K562 (cell line): ENCODE measurements around the gene AMBRA1. TPM values are rescaled to one million over a fixed set of nuclear protein-coding genes. Genes with fewer than 3 reads are reported as not detected.

Source experiments
- ARID2 ChIP-seq: fragments of 450-650 bp; IDR thresholded peaks from 2 replicates; pipeline ENCODE4 v1.6.1; 2017; ENCODE audit warnings: antibody characterized with exemption, mild to moderate bottlenecking
- CREM ChIP-seq: IDR thresholded peaks from 2 replicates; pipeline ENCODE4 v1.6.1; 2014; ENCODE audit warnings: antibody characterized with exemption, low read depth
- ESRRB ChIP-seq: fragments of 250-450 bp; sonication (Bioruptor Pico); IDR thresholded peaks from 2 replicates; pipeline ENCODE4 v1.5.0; 2020; ENCODE audit warnings: mild to moderate bottlenecking, moderate library complexity, borderline replicate concordance
- GTF2F1 ChIP-seq: IDR thresholded peaks from 2 replicates; pipeline ENCODE4 v1.6.1; 2011; ENCODE audit warnings: low read depth, low read length, improper control_type of control experiment
- MAFK ChIP-seq: IDR thresholded peaks from 2 replicates; pipeline ENCODE4 v1.6.1; 2011; ENCODE audit warnings: low read length, improper control_type of control experiment
- NFATC3 ChIP-seq: fragments of 450-650 bp; IDR thresholded peaks from 2 replicates; pipeline ENCODE4 v1.6.1; 2017; ENCODE audit warnings: mild to moderate bottlenecking
- NONO ChIP-seq, 2 experiments: fragments of 200-400 bp in 1 of 2; fragments of 450-650 bp in 1 of 2; formaldehyde crosslinking in 1 of 2; IDR thresholded peaks; 2 replicates each; pipeline ENCODE4 v1.6.1; 2017; ENCODE audit warnings: low read depth in 2 of 2, mild to moderate bottlenecking in 2 of 2, moderate library complexity in 2 of 2, low read length in 1 of 2
- NR2C2 ChIP-seq, 2 experiments: fragments of 200-800 bp in 1 of 2; sonication (Bioruptor generic) in 1 of 2; sonication (generic) in 1 of 2; formaldehyde crosslinking in 1 of 2; IDR thresholded peaks; 2 replicates each; pipeline versions ENCODE4 v1.6.1 to v1.8.0; 2016 to 2022; ENCODE audit warnings: mild to moderate bottlenecking in 1 of 2, missing compliant biosample characterization in 1 of 2, missing genetic modification characterization in 1 of 2, missing genetic modification reagents in 1 of 2
- POLR2AphosphoS5 ChIP-seq: IDR thresholded peaks from 2 replicates; pipeline ENCODE4 v1.6.1; 2011; ENCODE audit warnings: mild to moderate bottlenecking, low read depth, low read length, moderate library complexity; ENCODE audit not compliant: control insufficient read depth, insufficient read depth
- PPARD ChIP-seq: fragments of 250-450 bp; sonication (Bioruptor Pico); IDR thresholded peaks from 2 replicates; pipeline ENCODE4 v1.8.0; 2022; ENCODE audit warnings: inconsistent platforms, mild to moderate bottlenecking, moderate library complexity
- RAD21 ChIP-seq, 2 experiments: fragments of 250-450 bp in 1 of 2; fragments of 450-650 bp in 1 of 2; sonication (Bioruptor Pico) in 1 of 2; formaldehyde crosslinking in 1 of 2; IDR thresholded peaks in 1 of 2; conservative IDR thresholded peaks in 1 of 2; 2 replicates each; pipeline versions ENCODE4 v1.4.0 to v1.8.0; 2020 to 2022; ENCODE audit warnings: mild to moderate bottlenecking in 2 of 2, moderate library complexity in 1 of 2
- RAD51 ChIP-seq: fragments of 450-650 bp; IDR thresholded peaks from 2 replicates; pipeline ENCODE4 v1.7.1; 2016; ENCODE audit warnings: low read depth, mild to moderate bottlenecking, borderline replicate concordance
- SRSF9 ChIP-seq: fragments of 200-400 bp; formaldehyde crosslinking; IDR thresholded peaks from 2 replicates; pipeline ENCODE4 v1.6.1; 2017; ENCODE audit warnings: low read depth, low read length, borderline replicate concordance
- TBL1XR1 ChIP-seq, 2 experiments: IDR thresholded peaks; 2 replicates each; pipeline ENCODE4 v1.6.1; 2012; ENCODE audit warnings: improper control_type of control experiment in 2 of 2, low read length in 2 of 2, mild to moderate bottlenecking in 1 of 2
- XRCC5 ChIP-seq: fragments of 200-400 bp; formaldehyde crosslinking; IDR thresholded peaks from 2 replicates; pipeline ENCODE4 v1.6.1; 2017; ENCODE audit warnings: low read depth, mild to moderate bottlenecking, low read length
- ZNF408 ChIP-seq: fragments of 250-450 bp; sonication (Bioruptor Pico); IDR thresholded peaks from 2 replicates; pipeline ENCODE4 v1.4.0; 2020; ENCODE audit warnings: low read depth, mild to moderate bottlenecking, moderate library complexity
- polyA plus RNA-seq, 8 experiments: library from polyadenylated mRNA; depleted of rRNA in 4 of 8; stranded (reverse) in 5 of 8; unstranded in 3 of 8; fragments of >200 nt; fragmentation: Nextera tagmentation in 2 of 8; fragmentation: Illumina TruSeq in 1 of 8; extraction: Ambion mirVana in 2 of 8; extraction: Trizol in 1 of 8; gene quantifications; 2 replicates each; pipeline versions ENCODE4 v1.2.1 to v1.2.3, GENCODE V29; 2011 to 2014; ENCODE audit warnings: inconsistent platforms in 1 of 8, missing spikeins in 1 of 8
- total RNA-seq, 7 experiments: library from RNA; depleted of rRNA in 6 of 7; stranded (reverse); fragments of >200 nt in 6 of 7; fragmentation: Illumina TruSeq in 2 of 7; extraction: Trizol in 2 of 7; gene quantifications; 2 replicates each; pipeline versions ENCODE4 v1.2.1 to v1.2.3, GENCODE V29; 2011 to 2021; ENCODE audit warnings: low replicate concordance in 1 of 7
- TF ChIP-seq, protein P1 (sequence below): fragments of 450-650 bp; IDR thresholded peaks from 2 replicates; pipeline ENCODE4 v1.6.1; 2016; ENCODE audit warnings: missing biosample characterization, missing genetic modification characterization
- TF ChIP-seq, protein P2 (sequence below): fragments of 250-450 bp; sonication (Bioruptor Pico); IDR thresholded peaks from 2 replicates; pipeline ENCODE4 v1.8.0; 2022; ENCODE audit warnings: inconsistent platforms
- TF ChIP-seq, protein P3 (sequence below): fragments of 200-800 bp; sonication (Bioruptor generic); IDR thresholded peaks from 2 replicates; pipeline ENCODE4 v1.6.1; 2017; ENCODE audit warnings: missing genetic modification characterization, missing compliant biosample characterization
- TF ChIP-seq, protein P4 (sequence below): IDR thresholded peaks from 2 replicates; pipeline ENCODE4 v1.6.1; 2012; ENCODE audit warnings: low read depth, low read length, improper control_type of control experiment, borderline replicate concordance

The AMBRA1 gene
- total and polyA plus RNA-seq, 9 of the 15 experiments (the other 6 are each of a cell fraction or from before 2014, with no cell fraction given): 0.15 to 24.5 (median 13.0) TPM

DNA sequence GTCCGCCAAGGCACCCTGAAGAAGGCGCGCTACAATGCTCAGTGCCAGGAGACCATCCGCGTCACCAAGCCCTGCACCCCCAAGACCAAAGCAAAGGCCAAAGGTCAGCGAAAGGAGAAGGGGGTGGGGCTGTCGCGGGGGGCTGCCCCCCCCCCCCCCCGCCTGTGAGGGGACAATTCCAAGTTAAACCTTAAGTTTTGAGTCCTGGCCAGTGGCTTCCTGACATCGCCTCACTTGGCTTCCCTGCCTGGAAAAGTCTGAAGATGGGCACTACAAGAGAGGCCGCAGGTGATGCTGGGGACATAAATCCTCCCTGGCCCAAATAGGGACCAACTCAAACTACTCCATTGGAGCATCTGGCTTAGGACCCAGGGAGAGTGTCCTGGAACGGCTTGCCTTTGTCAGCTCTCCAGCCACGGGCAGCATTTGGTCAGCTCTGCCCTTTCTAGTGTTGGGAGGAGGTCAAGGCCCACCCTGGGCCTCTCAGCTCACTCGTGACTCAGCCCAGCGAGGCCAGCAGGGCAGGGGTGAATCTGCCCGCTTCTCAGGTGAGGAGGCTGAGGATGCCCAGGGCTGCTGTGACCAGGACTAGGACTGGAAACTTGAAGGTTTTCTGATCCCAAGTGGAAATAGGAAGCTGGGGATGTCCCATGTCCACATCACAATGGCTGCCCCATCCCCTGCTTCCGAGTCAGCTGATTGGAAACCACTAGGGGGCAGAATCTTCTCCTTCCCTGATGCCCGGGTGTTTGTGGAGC lies 211.0 kb downstream of the AMBRA1 start (continued):
- TF ChIP-seq CREM (0 out of 2 replicates have a peak, but pooled peaks have one; percentile 2), ARID2 (no peak), RAD51 (0 out of 2 replicates have a peak, but pooled peaks have one; percentile 11), ESRRB (no peak), POLR2AphosphoS5 (peak; percentile 25; the same call in 1 of the 2 replicates), TBL1XR1 (IDR thresholded peaks at IDR 0.05; ENCODE audit: low read length in 2 of 2) (no peak), RAD21 (CRISPR knock-in tag; conservative IDR thresholded peaks at IDR 0.05 in 1 of 2, IDR thresholded peaks at IDR 0.05 in 1 of 2) (peak in 1 of 2 experiments; percentile 47; a peak in 3 of 4 replicates), SRSF9 (no peak), NONO (IDR thresholded peaks at IDR 0.05; ENCODE audit: low read depth in 2 of 2, low read length in 1 of 2) (no peak), XRCC5 (0 out of 2 replicates have a peak, but pooled peaks have one; percentile 21), NR2C2 (CRISPR knock-in tag; IDR thresholded peaks at IDR 0.05) (0 out of 2 replicates have a peak, but pooled peaks have one; percentile 66), NR2C2 (tag; IDR thresholded peaks at IDR 0.05) (peak; percentile 72; the same call in 1 of the 2 replicates), ZNF408 (CRISPR knock-in tag) (no peak), PPARD (CRISPR knock-in tag) (no peak), NFATC3 (no peak), GTF2F1 (no peak), MAFK (no peak)
- TF ChIP-seq, protein P1, sequence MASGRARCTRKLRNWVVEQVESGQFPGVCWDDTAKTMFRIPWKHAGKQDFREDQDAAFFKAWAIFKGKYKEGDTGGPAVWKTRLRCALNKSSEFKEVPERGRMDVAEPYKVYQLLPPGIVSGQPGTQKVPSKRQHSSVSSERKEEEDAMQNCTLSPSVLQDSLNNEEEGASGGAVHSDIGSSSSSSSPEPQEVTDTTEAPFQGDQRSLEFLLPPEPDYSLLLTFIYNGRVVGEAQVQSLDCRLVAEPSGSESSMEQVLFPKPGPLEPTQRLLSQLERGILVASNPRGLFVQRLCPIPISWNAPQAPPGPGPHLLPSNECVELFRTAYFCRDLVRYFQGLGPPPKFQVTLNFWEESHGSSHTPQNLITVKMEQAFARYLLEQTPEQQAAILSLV (tag): no peak
- TF ChIP-seq, protein P2, sequence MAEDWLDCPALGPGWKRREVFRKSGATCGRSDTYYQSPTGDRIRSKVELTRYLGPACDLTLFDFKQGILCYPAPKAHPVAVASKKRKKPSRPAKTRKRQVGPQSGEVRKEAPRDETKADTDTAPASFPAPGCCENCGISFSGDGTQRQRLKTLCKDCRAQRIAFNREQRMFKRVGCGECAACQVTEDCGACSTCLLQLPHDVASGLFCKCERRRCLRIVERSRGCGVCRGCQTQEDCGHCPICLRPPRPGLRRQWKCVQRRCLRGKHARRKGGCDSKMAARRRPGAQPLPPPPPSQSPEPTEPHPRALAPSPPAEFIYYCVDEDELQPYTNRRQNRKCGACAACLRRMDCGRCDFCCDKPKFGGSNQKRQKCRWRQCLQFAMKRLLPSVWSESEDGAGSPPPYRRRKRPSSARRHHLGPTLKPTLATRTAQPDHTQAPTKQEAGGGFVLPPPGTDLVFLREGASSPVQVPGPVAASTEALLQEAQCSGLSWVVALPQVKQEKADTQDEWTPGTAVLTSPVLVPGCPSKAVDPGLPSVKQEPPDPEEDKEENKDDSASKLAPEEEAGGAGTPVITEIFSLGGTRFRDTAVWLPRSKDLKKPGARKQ (CRISPR knock-in tag): no peak
- TF ChIP-seq, protein P3, sequence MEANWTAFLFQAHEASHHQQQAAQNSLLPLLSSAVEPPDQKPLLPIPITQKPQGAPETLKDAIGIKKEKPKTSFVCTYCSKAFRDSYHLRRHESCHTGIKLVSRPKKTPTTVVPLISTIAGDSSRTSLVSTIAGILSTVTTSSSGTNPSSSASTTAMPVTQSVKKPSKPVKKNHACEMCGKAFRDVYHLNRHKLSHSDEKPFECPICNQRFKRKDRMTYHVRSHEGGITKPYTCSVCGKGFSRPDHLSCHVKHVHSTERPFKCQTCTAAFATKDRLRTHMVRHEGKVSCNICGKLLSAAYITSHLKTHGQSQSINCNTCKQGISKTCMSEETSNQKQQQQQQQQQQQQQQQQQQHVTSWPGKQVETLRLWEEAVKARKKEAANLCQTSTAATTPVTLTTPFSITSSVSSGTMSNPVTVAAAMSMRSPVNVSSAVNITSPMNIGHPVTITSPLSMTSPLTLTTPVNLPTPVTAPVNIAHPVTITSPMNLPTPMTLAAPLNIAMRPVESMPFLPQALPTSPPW (CRISPR knock-in tag): peak; percentile 63
- TF ChIP-seq, protein P4, sequence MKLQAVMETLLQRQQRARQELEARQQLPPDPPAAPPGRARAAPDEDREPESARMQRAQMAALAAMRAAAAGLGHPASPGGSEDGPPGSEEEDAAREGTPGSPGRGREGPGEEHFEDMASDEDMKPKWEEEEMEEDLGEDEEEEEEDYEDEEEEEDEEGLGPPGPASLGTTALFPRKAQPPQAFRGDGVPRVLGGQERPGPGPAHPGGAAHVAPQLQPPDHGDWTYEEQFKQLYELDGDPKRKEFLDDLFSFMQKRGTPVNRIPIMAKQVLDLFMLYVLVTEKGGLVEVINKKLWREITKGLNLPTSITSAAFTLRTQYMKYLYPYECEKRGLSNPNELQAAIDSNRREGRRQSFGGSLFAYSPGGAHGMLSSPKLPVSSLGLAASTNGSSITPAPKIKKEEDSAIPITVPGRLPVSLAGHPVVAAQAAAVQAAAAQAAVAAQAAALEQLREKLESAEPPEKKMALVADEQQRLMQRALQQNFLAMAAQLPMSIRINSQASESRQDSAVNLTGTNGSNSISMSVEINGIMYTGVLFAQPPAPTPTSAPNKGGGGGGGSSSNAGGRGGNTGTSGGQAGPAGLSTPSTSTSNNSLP: no peak
